Islet of Langerhans (tissue), 1 donor: ENCODE measurements around the gene LRRC46.

Experiments
- FAIRE-seq: peaks from one replicate; lab custom pipeline; 2011; peaks lifted over from hg19 to GRCh38; lab: Jason Lieb, UNC

LRRC46 gene

GRCh38 chr17:47810200-47810821 lies 21.2 kb upstream of the LRRC46 start:
- no peak for FAIRE-seq

GRCh38 chr17:47810901-47811635 lies 20.4 kb upstream of the LRRC46 start:
- no peak for FAIRE-seq

DNA sequence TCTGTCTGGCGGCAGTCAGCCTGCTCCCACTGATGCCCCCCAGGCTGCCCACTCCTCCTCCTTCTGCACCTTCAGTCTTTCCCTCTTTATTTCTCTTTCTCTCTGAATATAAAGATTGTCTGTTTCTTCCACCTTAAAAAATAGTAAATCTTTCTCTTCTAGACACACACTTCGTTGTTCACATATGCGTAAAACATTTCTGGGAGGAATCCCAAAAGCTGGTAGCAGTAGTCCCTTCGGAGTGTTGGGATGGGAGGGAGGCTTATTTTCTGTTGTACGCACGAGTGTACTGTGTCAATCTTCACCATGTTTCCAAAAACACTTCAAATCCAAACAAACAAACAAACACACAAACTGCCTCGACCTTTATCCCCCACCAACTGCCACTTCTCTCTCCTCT lies 19.8 kb upstream of the LRRC46 start:
- no peak for FAIRE-seq

- FAIRE-seq: no peak
These were observed 19.1 kb upstream of the LRRC46 start for GRCh38 chr17:47812146-47812920.

GRCh38 chr17:47813077-47813476 lies 18.4 kb upstream of the LRRC46 start:
- no peak for FAIRE-seq

DNA sequence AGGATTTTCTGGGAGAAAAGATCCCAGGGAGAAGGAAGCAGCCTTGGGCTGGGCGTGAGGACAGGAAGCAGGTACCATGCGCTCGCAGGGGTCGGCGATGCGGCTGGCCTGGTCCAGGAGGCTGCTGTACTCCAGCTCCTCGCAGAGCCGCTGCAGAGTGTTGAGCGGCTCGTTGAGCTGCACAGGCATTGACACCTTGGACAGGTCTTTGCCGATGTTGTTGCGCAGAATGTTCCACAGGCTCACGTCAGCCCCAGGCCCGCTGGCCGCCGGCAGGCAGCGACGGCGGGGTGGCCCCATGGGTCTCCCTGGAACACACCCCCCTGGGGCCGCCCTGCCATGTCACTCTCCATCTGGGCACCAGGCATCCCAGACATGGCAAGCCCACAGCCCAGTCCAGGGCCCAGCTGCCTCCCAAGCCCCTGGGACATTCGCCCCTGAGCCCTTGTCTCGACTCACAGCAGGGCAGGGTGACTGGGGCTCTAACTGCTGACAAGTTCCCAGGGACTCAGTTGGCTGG lies 17.9 kb upstream of the LRRC46 start:
- FAIRE-seq: no peak

GRCh38 chr17:47815106-47815918 lies 16.2 kb upstream of the LRRC46 start:
- FAIRE-seq: no peak

DNA sequence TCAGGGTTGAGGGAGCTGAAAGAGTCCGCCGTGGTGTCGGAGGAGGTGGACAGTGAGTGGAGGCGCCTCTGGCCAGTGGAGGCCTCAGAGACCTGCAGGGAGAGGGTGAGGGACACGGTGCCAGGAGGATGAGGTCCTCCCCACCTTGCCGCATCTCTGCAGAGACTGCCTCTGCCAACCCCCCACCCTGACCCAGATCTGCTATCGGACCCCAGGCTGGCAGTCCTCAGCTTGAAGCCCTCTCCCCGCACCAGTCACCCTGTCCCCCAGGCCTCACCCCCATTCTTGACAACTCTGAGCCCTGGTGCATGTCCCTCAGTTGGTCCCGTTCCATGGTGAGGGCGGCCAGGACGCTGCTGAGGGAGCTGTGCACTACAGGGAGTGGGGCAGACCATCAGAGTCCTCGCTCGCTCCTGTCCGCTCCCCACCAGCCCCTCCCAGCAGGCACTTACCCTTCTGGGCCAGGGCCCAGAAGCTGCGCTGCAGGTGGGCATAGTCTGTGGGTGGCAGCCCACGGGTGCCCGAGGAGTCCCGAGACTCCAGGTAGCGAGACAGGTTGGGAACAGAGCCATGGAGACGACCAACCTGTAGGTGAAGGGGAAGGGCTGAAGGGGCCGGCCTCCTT lies 15.2 kb upstream of the LRRC46 start:
- FAIRE-seq: no peak

- FAIRE-seq: no peak
These were observed 14.5 kb upstream of the LRRC46 start for GRCh38 chr17:47816947-47817346.

DNA sequence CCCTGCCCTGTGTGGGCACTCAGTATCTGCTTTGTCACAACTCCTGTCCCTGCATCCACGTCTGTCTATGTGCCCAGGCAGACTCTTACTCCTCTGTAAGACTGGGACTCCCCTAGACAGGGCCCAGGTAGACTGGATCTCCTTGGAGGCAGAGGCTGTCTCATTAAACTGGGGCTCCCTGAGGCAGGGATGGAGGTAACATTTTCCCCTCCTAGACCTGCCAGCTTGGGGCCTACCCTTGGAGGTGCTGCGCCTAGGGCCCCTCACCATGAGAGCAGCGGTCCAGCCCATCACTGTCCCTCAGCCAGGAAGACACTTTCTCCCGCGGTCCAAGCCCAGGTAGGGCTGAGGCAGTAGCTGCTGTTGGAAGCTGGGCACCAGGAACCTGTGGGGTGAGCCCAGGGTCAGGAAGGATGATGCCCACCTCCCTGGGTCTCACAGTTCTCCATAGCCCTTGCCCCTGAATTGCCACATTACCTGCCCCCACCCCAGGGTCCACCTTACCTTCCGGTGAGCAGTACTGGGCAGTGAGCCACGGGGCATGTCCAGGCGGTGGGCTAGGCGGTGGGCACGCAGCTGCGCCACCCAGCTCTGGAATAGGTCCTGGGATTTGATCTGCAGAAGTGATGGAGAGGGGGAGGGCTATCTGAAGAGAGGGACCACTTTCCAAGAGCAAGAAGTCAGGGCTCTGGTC lies 13.3 kb upstream of the LRRC46 start:
- no peak for FAIRE-seq

DNA sequence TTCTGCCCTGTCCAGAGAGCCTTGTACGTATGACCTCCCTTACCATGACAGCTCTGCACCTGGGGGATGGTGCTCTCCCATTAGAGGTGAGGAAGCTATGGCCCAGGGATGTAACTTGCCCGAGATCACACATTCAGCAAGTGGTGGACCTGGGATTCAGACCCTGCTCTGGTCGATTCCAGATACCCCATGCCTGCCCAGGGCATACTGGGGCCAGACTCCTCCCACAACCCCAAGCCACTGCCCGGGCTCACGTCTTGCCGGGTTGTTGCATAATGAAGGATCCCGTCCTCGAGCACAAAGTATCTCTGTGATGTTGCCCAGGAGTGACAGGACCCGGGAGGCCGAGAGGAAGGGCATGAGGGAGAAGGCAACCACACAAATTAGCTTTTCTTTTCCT lies 12.0 kb upstream of the LRRC46 start:
- no peak for FAIRE-seq

GRCh38 chr17:47820033-47820789 lies 11.3 kb upstream of the LRRC46 start:
- FAIRE-seq: no peak

DNA sequence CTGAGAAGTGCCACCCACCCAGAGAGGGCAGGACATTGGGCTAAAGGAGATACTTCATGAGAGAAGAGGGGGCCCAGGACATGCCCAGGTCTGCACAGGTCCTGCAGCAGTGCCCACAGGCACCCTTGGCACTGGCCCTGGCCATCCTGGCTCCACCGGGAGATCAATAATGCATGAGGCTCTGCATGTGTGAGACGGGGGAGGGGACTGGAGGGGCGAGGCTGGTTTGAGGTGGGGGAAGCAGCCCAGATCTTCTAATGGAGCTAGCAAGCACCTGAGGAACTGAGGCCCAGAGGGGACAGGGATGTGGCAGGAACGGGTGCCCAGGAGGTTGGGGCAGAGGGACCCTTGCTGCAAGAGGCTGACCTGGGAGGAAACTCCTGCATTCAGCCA lies 10.4 kb upstream of the LRRC46 start:
- FAIRE-seq: no peak

GRCh38 chr17:47821424-47822391 lies 9.8 kb upstream of the LRRC46 start, which contains the start of gene OSBPL7:
OSBPL7 (minus strand) TSS chr17:47821794; CDS start chr17:47820278, 1,516 bp downstream.
- no peak for FAIRE-seq

DNA sequence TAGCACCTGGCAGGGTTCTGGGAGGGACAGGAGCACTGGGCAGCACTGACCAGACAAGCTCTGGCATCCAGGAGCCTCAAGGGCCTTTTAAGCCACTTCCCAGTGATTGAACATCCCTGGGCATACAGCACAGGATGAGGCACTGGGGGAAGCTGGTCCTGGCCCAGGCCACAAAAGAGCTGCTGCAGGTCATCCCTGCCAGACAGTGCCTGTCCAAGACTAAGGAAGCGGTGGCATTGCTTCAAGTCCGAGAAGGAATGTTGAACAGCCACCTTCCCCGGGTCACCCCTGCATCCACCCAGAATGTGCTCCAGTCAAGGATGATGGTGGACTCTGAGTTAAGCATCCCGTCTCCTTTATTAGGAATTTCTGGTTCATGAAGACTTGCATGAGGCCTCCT lies 8.7 kb upstream of the LRRC46 start:
- no peak for FAIRE-seq

DNA sequence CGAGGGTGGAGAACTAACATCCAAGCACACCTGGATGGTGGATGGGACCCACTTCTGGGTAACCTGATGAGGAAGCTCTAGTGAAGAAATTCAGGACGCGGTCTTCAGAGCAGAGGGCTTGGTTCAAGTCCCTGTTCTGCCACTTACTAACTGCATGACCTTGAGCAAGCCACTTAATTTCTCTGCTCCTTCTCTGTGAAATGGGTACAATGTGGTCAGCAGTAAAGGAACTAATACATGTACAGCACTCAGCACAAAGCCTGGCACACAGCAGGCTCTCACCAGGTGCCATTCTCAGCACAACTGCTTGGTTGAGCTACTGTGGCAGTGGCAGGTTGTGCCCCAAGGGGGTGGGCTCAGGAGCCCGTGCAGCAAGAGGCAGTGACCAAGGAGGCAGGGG lies 8.0 kb upstream of the LRRC46 start:
- no peak for FAIRE-seq

DNA sequence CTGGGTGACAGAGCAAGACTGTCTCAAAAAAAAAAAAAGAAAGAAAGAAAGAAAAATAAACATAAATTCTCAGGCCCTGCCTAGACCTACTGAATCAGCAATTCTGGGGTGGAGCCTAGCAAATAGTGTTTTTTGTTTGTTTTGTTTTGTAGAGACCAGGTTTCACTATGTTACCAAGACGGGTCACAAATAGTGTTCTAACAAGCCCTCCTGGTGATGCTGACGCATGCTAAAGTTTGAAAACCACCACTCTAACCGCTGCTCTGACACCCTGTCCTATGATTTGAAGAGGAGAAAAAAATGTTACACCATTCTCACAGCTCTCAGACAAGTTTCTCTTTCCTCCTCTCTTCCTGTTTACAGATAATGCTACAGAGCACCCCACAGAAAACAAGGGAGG lies 1.6 kb upstream of the LRRC46 start:
- no peak for FAIRE-seq

GRCh38 chr17:47830396-47831002 lies 971 bp upstream of the LRRC46 start:
- no peak for FAIRE-seq

- no peak for FAIRE-seq
These were observed 461 bp downstream of the LRRC46 start for GRCh38 chr17:47831934-47832327.
